Activated B cell treated with CpG ODN at 0.5 μM for 24 hours (primary cell): ENCODE data around the gene TTN. TPM values are rescaled to one million over a fixed set of nuclear protein-coding genes. Genes with fewer than 3 reads are reported as not detected.

ENCODE experiments used
- ATAC-seq: fragments of 200-7000 bp; cut with Tn5 transposase; one replicate; pipeline ENCODE4 v1.10.0; 2021; ENCODE audit warnings: low read depth, mild to moderate bottlenecking, moderate library complexity
- CTCF ChIA-PET: fragments of 350-600 bp; sonication (Branson Sonifier 250); formaldehyde crosslinking; loops from one replicate; lab custom pipeline; 2021; ENCODE audit warnings: antibody characterized with exemption; lab: Charles Lee
- POLR2A ChIA-PET: fragments of 350-600 bp; sonication (Branson Sonifier 250); formaldehyde crosslinking; loops from one replicate; lab custom pipeline; 2021; ENCODE audit warnings: antibody characterized with exemption; lab: Charles Lee
- DNase-seq: peaks from one replicate; pipeline ENCODE4 v3.0.0; 2022
- H3K27ac Mint-ChIP-seq: one replicate; pipeline ENCODE4 v1.8.0; 2020; ENCODE audit warnings: mixed read lengths
- H3K27me3 Mint-ChIP-seq: one replicate; pipeline ENCODE4 v1.8.0; 2021; ENCODE audit warnings: mixed read lengths
- H3K36me3 Mint-ChIP-seq: one replicate; pipeline ENCODE4 v1.8.0; 2021; ENCODE audit warnings: low read depth, mixed read lengths
- H3K4me1 Mint-ChIP-seq: one replicate; pipeline ENCODE4 v1.8.0; 2021; ENCODE audit warnings: mixed read lengths
- H3K4me3 Mint-ChIP-seq: one replicate; pipeline ENCODE4 v1.8.0; 2020; ENCODE audit warnings: mild to moderate bottlenecking, mixed read lengths
- H3K9me3 Mint-ChIP-seq: one replicate; pipeline ENCODE4 v1.8.0; 2020; ENCODE audit warnings: mixed read lengths
- intact Hi-C: fragments of 100-400 bp; cut with micrococcal nuclease; formaldehyde crosslinking; loops from one replicate; pipeline ENCODE4 v1.15.1; 2024
- total RNA-seq: library from RNA; stranded (reverse); gene quantifications from 2 replicates; pipeline ENCODE4 v1.2.3, GENCODE V29; 2022
- TF ChIP-seq, protein P1 (sequence below): fragments of 200-600 bp; IDR thresholded peaks from one replicate; pipeline ENCODE4 v1.8.0; 2022; ENCODE audit warnings: antibody characterized with exemption, mild to moderate bottlenecking

The TTN gene
- total RNA-seq = 33.3 and 40.0 TPM in 2 replicates

DNA sequence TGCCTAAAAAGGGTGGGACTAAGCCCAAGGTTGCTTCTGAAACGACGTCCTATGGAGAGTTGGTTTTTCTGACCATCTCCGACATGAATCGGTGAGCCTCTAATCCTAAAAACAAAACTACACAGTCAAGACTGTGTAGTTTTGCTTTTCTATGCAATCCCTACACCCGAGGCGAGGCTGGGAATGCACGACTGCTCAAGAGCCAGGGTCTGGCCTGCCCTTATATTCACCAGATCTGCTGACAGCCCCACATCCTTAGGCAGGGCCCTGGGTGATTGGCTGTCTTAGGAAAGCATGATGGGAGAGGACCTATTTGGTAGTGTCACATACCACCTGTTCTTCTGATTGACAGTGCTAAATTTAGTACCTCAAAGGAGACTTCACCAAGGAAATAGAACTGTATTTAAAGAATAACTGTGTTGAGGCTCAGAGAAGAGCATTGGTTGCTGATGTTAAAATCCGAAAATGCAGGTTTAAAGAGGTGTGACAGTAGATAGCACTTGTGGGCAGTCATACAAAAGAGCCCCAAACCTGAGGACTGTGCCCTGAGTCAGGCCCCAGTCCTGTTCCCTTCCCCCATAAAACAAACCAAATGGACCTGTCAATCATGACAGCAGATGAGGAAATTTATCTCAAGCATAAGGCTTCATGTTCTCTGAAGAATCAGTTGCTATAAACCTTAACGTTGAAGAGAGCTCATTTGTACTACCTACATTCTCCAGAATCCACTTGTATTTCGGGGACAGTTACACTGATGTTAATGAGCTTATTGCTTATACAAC is at the start of gene TTN:
TTN (minus strand) TSS at position 197 of the 782 bp plus-strand sequence. CDS start 2,781 bp downstream, outside the sequence.
- no peak for DNase-seq
- intact Hi-C loops = no loop called here
- Mint-ChIP-seq H3K36me3 (peaks cover 1% of the 10 kb centered on the region), H3K27ac (no peak within 1 kb of the TSS), H3K4me3 (no peak within 1 kb of the TSS), H3K9me3 (no peaks in the 10 kb centered on the region), H3K4me1 (no peaks in the 10 kb centered on the region), H3K27me3 (no peaks in the 10 kb centered on the region)
- CTCF ChIA-PET = no interaction called here
- POLR2A ChIA-PET = no interaction called here
- TF ChIP-seq, protein P1, sequence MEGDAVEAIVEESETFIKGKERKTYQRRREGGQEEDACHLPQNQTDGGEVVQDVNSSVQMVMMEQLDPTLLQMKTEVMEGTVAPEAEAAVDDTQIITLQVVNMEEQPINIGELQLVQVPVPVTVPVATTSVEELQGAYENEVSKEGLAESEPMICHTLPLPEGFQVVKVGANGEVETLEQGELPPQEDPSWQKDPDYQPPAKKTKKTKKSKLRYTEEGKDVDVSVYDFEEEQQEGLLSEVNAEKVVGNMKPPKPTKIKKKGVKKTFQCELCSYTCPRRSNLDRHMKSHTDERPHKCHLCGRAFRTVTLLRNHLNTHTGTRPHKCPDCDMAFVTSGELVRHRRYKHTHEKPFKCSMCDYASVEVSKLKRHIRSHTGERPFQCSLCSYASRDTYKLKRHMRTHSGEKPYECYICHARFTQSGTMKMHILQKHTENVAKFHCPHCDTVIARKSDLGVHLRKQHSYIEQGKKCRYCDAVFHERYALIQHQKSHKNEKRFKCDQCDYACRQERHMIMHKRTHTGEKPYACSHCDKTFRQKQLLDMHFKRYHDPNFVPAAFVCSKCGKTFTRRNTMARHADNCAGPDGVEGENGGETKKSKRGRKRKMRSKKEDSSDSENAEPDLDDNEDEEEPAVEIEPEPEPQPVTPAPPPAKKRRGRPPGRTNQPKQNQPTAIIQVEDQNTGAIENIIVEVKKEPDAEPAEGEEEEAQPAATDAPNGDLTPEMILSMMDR = no peak
- no peak for ATAC-seq

DNA sequence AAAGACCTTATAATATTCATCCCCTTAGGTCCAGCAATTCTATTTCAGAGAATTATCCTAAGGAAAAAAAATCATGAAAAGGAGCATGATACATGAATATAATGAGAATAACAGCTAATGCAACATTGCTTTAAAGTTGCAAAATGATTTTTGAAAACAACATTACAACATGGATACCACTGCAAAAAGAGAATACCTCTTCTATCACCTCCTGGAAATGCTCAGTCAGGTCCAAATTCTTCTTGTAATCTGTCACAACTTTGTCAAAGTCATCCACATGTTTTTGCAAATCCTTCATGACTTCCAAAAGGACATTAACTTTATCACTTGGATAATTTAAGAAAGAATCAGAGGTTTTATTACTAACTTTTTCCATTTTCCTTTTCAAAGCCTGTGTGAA is 47.9 kb upstream of the TTN start:
- no peak for DNase-seq
- ATAC-seq = no peak
- Mint-ChIP-seq H3K9me3 (no peaks in the 10 kb centered on the region), H3K4me1 (no peaks in the 10 kb centered on the region), H3K36me3 (peaks cover 28% of the 10 kb centered on the region), H3K27ac (no peak overlapping the region), H3K4me3 (no peak overlapping the region), H3K27me3 (no peaks in the 10 kb centered on the region)
- POLR2A ChIA-PET = no interaction called here
- intact Hi-C loops = no loop called here
- CTCF ChIA-PET = no interaction called here
- TF ChIP-seq, protein P1 = no peak

DNA sequence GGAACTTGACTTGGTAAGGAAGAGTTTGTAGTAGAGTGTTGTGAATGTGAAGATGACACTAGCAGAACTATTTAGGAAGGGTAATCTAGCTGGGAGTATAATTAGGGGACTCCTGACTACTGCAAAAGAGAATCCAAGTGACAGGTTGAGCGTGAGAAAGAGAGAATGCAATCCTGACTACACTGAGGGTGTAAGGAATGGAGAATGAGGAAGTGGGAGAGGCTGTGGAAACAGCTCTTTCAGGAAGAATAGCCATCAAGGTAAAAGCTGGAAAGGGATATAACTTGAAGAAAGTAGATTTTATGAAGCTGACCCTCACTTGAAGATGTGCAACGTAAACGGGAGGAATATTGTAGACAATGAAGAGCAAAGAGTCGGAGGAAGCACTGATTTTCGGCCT is 41.1 kb upstream of the TTN start:
- intact Hi-C loops = no loop called here

DNA sequence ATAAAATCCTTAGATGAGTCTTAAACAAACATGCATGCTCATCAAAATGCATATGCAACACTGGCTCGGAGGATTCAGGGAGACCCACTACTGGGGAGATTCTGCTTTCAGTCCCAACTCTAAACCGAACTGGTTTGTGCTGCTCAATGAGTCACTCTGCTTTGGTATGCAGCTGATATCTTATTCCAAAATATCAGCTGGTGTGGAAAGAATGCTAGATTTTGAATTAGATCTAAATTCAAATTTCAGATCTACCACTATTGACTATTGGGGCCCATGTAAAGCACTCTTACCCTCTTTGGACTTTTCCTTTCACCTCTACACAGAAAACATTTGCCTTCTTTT is 39.2 kb upstream of the TTN start:
- Mint-ChIP-seq H3K9me3 (peaks cover 2% of the 10 kb centered on the region), H3K27ac (no peak overlapping the region), H3K4me1 (no peaks in the 10 kb centered on the region), H3K4me3 (no peak overlapping the region), H3K27me3 (no peaks in the 10 kb centered on the region), H3K36me3 (peaks cover 35% of the 10 kb centered on the region)
- ChIA-PET POLR2A (no interaction called here), CTCF (no interaction called here)
- TF ChIP-seq, protein P1 = no peak
- DNase-seq (no peak), ATAC-seq (no peak)
- intact Hi-C loops = no loop called here

More for the DNA sequence above, 41.1 kb upstream of the TTN start:
- no peak overlapping the region for H3K4me3 Mint-ChIP-seq
- peaks cover 46% of the 10 kb centered on the region for H3K36me3 Mint-ChIP-seq
- ATAC-seq = no peak
- TF ChIP-seq, protein P1 = no peak
- H3K27me3 Mint-ChIP-seq = no peaks in the 10 kb centered on the region
- no peak for DNase-seq
- peaks cover 2% of the 10 kb centered on the region for H3K9me3 Mint-ChIP-seq
- POLR2A ChIA-PET = no interaction called here
- H3K27ac Mint-ChIP-seq = no peak overlapping the region
- CTCF ChIA-PET = no interaction called here
- no peaks in the 10 kb centered on the region for H3K4me1 Mint-ChIP-seq

DNA sequence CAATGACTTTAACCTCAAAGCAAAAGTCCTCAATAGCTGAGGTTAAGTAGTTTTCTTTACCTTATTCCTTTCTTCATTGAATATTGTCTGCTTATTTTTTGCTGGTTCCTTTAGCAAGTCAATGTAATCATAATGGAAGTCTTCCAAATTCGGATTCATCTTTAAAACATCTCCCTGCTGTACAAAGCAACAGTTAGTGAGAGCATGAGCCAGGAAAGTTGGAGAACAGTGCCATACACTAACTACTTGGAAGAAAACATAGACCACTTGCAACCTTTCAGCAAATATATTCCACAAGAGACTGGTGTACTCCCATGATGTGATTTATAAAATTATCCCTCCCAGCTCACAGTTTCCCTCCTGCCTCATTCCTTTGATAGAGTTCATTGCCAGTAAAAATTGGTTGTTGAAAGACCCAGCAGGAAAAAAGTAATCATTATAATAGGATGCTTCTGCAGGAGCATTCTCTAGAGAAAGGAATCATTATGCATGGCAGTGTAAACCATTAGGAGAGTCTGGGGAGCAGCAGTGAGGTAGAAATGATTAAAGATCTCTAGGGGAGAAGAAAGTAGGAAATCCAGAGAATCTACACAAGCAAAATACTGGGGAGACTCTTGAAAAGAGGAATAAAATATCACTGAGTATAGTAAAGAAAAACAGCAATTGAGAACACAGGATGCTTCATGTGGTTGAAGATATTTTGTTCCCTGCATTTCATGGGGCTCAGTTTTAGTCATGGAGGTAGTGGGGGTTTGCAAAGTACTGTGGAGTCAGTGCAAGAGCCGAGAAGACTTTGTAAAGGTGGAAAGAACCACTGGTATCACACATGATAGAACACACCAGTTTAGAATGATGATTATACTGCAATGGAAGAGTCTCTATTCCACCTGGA is 38.6 kb upstream of the TTN start:
- no peaks in the 10 kb centered on the region for H3K4me1 Mint-ChIP-seq
- intact Hi-C loops = no loop called here
- no peak overlapping the region for H3K27ac Mint-ChIP-seq
- no peak overlapping the region for H3K4me3 Mint-ChIP-seq
- ChIA-PET POLR2A (no interaction called here), CTCF (no interaction called here)
- TF ChIP-seq, protein P1 = no peak
- DNase-seq (no peak), ATAC-seq (no peak)
- no peaks in the 10 kb centered on the region for H3K27me3 Mint-ChIP-seq
- peaks cover 37% of the 10 kb centered on the region for H3K36me3 Mint-ChIP-seq
- peaks cover 2% of the 10 kb centered on the region for H3K9me3 Mint-ChIP-seq
